Hepatocyte (in vitro differentiated cells): ENCODE measurements around the gene KIF11.
A peak's percentile ranks its signal among the peaks of the same experiment; 100 is the strongest.

Experiments used
- CTCF ChIP-seq: fragments of 200-600 bp; sonication (generic); IDR thresholded peaks from 2 replicates; pipeline ENCODE4 v1.5.1; 2016; ENCODE audit warnings: antibody characterized with exemption, mild to moderate bottlenecking; ENCODE audit not compliant: poor library complexity
- EZH2 ChIP-seq: fragments of 200-600 bp; sonication (generic); IDR thresholded peaks from 2 replicates; pipeline ENCODE4 v1.6.1; 2016; ENCODE audit warnings: antibody characterized with exemption, mild to moderate bottlenecking, borderline replicate concordance
- EZH2phosphoT487 ChIP-seq: fragments of 200-600 bp; sonication (generic); IDR thresholded peaks from one replicate; pipeline ENCODE4 v1.6.1; 2018; ENCODE audit warnings: antibody characterized with exemption, mild to moderate bottlenecking, low read depth, moderate library complexity; ENCODE audit not compliant: unreplicated experiment, severe bottlenecking

- no peak for TF ChIP-seq EZH2
- TF ChIP-seq CTCF: no peak
- TF ChIP-seq EZH2phosphoT487: peak; percentile 41
These were observed 100.0 kb downstream of the KIF11 start for GRCh38 chr10:92692697-92693533.
